GM21717 (cell line): ENCODE measurements around the gene BCL2L11.
A peak's percentile ranks its signal among the peaks of the same experiment; 100 is the strongest.

Source experiments
- ATAC-seq: cut with Tn5 transposase; IDR thresholded peaks from one replicate; pipeline ENCODE4 v1.9.1; 2021; ENCODE audit warnings: mild to moderate bottlenecking, moderate library complexity; ENCODE audit not compliant: unreplicated experiment

Gene BCL2L11

DNA sequence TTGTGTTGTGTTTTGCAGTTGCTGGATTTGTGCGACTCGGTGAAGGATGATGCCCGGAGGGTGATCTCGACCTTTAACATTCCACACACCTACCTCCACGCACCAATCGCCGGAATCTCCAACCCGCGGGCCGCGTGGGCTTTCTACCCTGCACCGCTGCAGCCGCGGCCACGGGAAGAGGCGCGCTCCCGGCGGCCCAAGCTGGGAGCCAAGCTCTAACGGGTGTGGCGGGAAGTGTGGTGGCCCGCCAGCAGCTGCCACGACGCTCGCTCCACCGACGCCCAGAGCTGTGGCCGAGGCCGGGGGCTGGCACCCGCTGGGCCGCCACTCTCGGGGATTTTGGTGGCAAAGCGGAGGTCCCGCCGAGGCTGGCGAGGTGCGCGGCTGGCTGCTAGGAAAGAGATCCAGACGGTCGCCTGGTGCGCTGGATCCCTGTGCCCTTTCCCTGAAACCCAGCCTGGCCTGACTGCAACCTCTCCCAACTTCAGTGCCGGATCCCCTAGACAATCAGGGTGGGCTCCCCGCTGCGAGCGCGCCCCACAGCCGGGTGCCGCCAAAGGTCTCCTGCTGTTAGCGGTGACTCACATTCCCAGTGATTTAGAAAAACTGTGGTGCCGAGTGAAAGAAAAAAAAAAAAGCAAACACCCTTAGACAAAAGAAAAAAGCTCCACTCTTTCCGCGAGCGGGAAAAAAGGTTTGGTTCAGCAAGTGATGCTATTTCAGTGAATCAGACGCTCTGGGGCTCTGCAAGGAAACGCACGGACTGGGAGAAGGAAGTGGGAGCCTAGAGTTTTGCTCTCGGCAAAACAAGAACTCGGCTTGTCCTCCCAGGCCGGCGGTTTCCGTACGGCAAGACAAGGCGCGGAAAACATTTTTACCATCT, 2.9 kb upstream of the BCL2L11 start:
- no peak for ATAC-seq

DNA sequence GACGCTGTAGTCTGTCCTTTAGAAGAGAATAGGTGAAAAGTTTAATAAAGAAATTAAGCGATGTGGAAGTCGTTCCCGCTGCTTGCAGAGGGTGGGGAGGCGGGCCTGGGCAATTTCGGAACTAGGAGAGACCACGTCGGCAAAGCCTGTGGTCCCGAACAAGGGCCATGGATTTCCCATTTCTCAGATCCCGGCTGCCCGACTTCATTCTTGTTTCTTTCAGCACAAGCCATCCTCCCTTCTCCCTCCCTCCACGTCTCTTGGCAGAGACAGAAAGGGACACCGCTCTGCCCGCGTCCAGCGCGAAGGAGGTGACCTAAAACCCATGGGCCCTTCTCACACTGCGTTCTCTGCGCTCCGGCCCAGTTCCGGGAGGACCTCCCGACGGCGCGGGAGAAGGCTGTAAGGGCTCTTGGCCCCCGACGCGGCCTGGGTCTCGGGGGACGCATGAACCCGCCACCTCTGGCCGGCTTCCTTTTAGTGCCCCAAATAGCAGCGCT, 2.2 kb upstream of the BCL2L11 start:
- ATAC-seq, result no peak

- ATAC-seq, result no peak
Observed at GRCh38 chr2:111118981-111119821, 1.5 kb upstream of the BCL2L11 start.

- ATAC-seq, result no peak
Observed at GRCh38 chr2:111119822-111120252, 877 bp upstream of the BCL2L11 start.

- peak; percentile 5 for ATAC-seq
Observed at GRCh38 chr2:111121028-111121827, 514 bp downstream of the BCL2L11 start.

GRCh38 chr2:111121828-111122630, 1.3 kb downstream of the BCL2L11 start:
- peak; percentile 53 for ATAC-seq

DNA sequence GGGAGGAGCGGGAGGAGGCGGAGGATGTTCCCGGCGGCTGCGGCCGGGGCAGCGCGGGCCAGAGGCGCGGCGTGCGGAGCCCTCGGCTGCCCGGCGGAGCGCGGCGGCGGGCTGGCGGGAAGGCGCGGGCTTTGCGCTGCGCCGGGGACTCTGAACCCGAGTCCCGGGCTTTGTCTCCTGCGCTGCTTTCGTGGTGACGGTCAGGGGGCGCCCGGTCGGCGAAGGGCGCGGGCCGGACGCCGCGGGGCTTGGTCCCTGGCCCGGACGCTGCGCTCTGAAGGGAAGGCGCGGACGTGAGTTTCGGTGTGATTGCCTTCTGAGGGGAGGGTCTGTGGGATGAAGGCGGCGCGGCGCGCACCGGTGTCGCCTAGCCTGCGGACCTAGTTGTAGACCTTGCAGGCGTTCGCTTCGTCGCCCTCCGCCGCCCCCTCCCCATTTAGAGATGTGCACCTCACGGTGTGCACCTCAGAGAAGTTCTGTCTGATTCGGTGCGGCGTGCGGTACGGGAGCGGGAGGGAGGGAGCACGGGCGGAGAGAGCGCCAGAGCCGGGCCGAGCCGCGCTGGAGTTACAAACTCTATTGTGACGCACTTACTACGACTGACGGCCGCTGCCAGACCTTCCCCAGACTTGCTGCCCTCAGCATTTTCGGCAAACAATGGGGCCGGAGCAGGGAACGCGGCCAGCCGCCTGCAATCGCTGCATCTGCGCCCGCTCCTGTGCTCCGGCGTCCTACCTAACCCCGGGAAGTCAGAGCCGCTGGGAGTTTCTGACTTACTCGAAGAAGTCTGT, 2.1 kb downstream of the BCL2L11 start:
- ATAC-seq, result no peak

DNA sequence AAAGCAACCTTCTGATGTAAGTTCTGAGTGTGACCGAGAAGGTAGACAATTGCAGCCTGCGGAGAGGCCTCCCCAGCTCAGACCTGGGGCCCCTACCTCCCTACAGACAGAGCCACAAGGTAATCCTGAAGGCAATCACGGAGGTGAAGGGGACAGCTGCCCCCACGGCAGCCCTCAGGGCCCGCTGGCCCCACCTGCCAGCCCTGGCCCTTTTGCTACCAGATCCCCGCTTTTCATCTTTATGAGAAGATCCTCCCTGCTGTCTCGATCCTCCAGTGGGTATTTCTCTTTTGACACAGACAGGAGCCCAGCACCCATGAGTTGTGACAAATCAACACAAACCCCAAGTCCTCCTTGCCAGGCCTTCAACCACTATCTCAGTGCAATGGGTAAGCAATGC, 3.0 kb downstream of the BCL2L11 start:
- no peak for ATAC-seq

DNA sequence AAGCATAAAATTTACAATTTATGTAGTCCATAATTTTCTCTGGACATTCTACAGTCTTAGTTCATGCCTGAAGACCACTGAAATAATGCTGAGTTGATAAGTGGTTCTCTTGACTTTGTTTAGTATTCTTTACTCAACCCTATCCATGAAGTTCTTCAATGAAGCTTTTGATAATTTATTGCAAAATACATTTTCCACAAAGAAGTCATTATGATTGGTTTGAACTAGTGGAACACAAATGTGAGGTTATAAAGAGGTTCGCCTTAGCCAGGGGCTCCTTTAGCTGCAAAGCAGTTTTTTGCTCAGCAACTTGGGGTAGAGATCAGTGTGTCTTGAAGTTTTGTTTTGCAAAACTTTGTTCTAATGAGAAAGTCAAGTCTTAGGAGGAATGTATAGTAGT, 5.9 kb downstream of the BCL2L11 start:
- no peak for ATAC-seq

DNA sequence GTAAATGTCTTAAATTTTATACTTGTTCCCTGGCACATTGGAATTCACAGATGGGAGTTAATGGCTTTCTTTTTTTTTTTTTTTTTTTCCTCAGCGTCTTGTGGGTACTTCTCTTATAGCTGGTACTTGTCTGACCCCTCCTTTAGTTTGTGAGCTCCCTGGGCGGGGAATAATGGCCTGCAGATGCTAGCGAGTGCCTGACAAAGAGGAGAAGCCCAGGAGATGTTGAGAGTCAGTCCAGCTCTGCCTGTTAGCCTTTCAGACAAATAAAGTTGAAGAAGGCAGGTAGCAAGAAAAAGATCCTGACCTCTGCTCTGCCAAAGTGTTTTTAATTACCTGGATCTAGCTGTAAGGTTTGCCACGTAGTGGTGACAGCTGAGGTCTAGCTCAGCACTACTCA, 6.6 kb downstream of the BCL2L11 start:
- ATAC-seq, result no peak

DNA sequence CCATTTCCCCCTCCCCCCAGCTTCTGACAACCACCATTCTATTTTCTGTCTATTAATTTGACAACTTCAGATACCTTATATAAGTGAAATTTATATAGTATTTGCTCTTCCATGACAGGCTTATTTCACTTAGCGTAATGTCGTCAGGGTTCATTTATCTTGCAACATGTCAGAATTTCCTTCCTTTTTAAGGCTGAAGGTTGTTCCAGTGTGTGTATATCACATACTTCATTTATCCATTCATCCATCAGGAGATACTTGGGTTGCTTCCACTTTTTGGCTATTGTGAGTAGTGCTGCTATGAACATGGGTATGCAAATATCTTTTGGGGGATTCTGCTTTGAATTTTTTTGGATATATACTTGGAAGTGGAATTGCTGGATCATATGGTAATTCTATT, 7.4 kb downstream of the BCL2L11 start:
- ATAC-seq, result no peak

DNA sequence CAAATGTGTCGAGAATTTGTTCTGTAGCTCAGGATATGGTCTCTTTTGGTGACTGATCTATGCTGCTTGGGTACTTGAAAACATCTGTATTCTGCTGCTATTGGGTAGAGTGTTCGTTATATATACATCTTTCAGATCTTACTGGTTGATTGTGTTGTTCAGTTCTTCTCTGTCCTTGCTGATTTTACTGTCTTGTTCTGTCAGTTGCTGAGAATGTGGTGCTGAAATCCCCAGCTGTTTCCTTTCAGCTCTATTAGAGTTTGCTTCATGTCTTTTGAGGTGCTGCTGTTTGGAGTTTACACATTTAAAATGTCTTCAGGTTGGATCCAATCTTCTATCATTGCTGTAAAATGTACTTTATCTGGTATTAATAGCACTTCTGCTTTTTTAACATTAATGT, 12.9 kb downstream of the BCL2L11 start:
- no peak for ATAC-seq

- ATAC-seq, result no peak
Observed at GRCh38 chr2:111134055-111134454, 13.3 kb downstream of the BCL2L11 start.

- ATAC-seq, result no peak
Observed at GRCh38 chr2:111135237-111135909, 14.7 kb downstream of the BCL2L11 start.

DNA sequence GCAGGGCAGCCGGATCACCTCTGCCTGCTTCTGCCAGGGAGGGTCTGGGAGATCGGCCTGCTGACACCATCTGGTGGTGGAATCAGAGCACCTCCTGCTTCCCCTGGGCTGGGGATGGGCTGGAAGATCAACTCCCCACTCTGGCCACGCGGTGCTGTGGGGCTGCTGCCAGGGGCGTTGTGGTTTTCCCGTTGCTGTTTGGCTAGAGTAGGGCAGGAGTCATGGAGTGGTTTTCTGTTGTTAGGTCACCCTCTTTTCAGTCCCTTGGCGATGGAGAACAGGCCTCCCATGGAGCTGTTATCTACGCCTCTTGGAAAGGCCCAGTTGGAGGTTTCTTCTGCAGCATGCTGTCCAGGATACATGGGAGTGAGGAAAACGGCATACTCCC, 15.2 kb downstream of the BCL2L11 start:
- no peak for ATAC-seq

DNA sequence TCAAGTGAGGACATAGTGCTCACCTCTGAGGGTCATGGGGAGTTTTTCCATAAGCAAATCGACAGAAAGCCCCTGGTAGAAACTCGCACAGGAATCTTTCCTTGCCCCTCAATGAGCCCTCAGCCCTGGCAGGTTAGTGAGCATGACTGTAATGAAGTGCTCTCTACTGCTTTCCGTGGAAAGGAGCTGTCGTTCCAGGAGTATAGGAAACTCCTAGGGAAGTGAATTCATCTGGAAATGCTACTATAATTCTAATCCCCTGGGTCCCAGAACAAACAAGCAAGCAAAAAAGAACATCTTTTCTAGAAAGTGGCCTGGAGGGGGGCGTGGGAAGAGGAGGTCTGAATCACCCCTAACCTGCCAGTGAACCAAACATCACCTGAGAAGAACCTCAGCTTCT, 18.1 kb downstream of the BCL2L11 start:
- ATAC-seq, result no peak

- no peak for ATAC-seq
Observed at GRCh38 chr2:111139637-111140317, 19.1 kb downstream of the BCL2L11 start.

GRCh38 chr2:111140815-111141214, 20.1 kb downstream of the BCL2L11 start:
- ATAC-seq, result no peak
